B cell (primary cell): ENCODE measurements around the gene HMCN1. TPM values are rescaled to one million over a fixed set of nuclear protein-coding genes. Genes with fewer than 3 reads are reported as not detected.

Source experiments
- ATAC-seq: fragments of 200-7000 bp; cut with Tn5 transposase; one replicate; pipeline ENCODE4 v1.10.0; 2021; ENCODE audit warnings: low read depth, mild to moderate bottlenecking, moderate number of reproducible peaks, moderate library complexity
- CTCF ChIA-PET: fragments of 350-600 bp; sonication (Branson Sonifier 250); formaldehyde crosslinking; loops from one replicate; lab custom pipeline; 2021; ENCODE audit warnings: antibody characterized with exemption, inconsistent platforms; lab: Charles Lee
- POLR2A ChIA-PET: fragments of 350-600 bp; sonication (Branson Sonifier 250); formaldehyde crosslinking; loops from one replicate; lab custom pipeline; 2021; ENCODE audit warnings: antibody characterized with exemption; lab: Charles Lee
- DNase-seq: peaks from one replicate; pipeline ENCODE4 v3.0.0; 2013
- H2AFZ ChIP-seq: 2 replicates; pipeline ENCODE4 v1.6.1; 2012; ENCODE audit warnings: mild to moderate bottlenecking, low read depth, low read length; ENCODE audit not compliant: insufficient read depth, poor library complexity, severe bottlenecking
- H3K27ac ChIP-seq, 2 donors: 1 replicate in 1 of 2; 2 replicates in 1 of 2; pipeline ENCODE4 v1.5.1; 2012 to 2013; ENCODE audit warnings: low read length in 2 of 2, mild to moderate bottlenecking in 2 of 2, moderate library complexity in 1 of 2
- H3K27me3 ChIP-seq, 4 experiments: fragments of 200-600 bp in 1 of 4; sonication (generic) in 1 of 4; replicated peaks in 1 of 4; 1 replicate in 2 of 4; 2 replicates in 2 of 4; pipeline versions ENCODE4 v1.6.1 to v1.7.0; 2013 to 2016; ENCODE audit warnings: low read length in 3 of 4, mild to moderate bottlenecking in 2 of 4, mixed read lengths in 1 of 4, moderate library complexity in 1 of 4; ENCODE audit not compliant: insufficient read depth in 4 of 4, control insufficient read depth in 3 of 4; ENCODE audit errors: control extremely low read depth in 1 of 4
- H3K36me3 ChIP-seq, 2 experiments: replicated peaks in 1 of 2; 1 replicate in 1 of 2; 2 replicates in 1 of 2; pipeline versions ENCODE4 v1.6.1 to v1.7.1; 2013; ENCODE audit warnings: low read length in 1 of 2; ENCODE audit not compliant: insufficient read depth in 2 of 2, control insufficient read depth in 1 of 2; ENCODE audit errors: control extremely low read depth in 1 of 2, extremely low read depth in 1 of 2
- H3K4me1 ChIP-seq, 2 donors: fragments of 200-600 bp in 1 of 2; sonication (generic) in 1 of 2; 1 replicate in 1 of 2; 2 replicates in 1 of 2; pipeline versions ENCODE4 v1.5.1 to v1.6.1; 2013 to 2017; ENCODE audit warnings: low read length in 2 of 2; ENCODE audit not compliant: control insufficient read depth in 2 of 2, insufficient read depth in 2 of 2
- H3K4me2 ChIP-seq: replicated peaks from 2 replicates; pipeline ENCODE3; 2012; ENCODE audit warnings: mild to moderate bottlenecking, low read depth, low read length; ENCODE audit not compliant: poor library complexity, severe bottlenecking
- H3K4me3 ChIP-seq, 5 experiments: fragments of 200-600 bp in 1 of 5; sonication (generic) in 1 of 5; 1 replicate in 3 of 5; 2 replicates in 2 of 5; pipeline versions ENCODE4 v1.5.1 to v1.7.0; 2011 to 2016; ENCODE audit warnings: low read length in 4 of 5, mild to moderate bottlenecking in 4 of 5, low read depth in 2 of 5, control low read depth in 1 of 5, moderate library complexity in 1 of 5; ENCODE audit not compliant: insufficient read depth in 1 of 5; ENCODE audit errors: control extremely low read depth in 1 of 5, extremely low read depth in 1 of 5
- H3K79me2 ChIP-seq: fragments of 200-600 bp; sonication (generic); one replicate; pipeline ENCODE4 v1.6.0; 2016; ENCODE audit warnings: low read length; ENCODE audit not compliant: control insufficient read depth, insufficient read depth
- H3K9ac ChIP-seq: fragments of 200-600 bp; sonication (generic); 2 replicates; pipeline ENCODE4 v1.6.1; 2017; ENCODE audit warnings: mild to moderate bottlenecking, low read length, moderate library complexity
- H3K9me3 ChIP-seq, 3 donors: one replicate each; pipeline versions ENCODE4 v1.6.1 to v1.7.1; 2013; ENCODE audit warnings: low read length in 2 of 3; ENCODE audit not compliant: control insufficient read depth in 2 of 3, insufficient read depth in 1 of 3; ENCODE audit errors: control extremely low read depth in 1 of 3
- H4K20me1 ChIP-seq: 2 replicates; pipeline ENCODE4 v1.6.0; 2012; ENCODE audit warnings: mild to moderate bottlenecking, low read length; ENCODE audit not compliant: insufficient read depth, control insufficient read depth, poor library complexity, severe bottlenecking
- H3K27ac Mint-ChIP-seq: one replicate; pipeline ENCODE4 v1.8.0; 2021; ENCODE audit warnings: mixed read lengths
- H3K27me3 Mint-ChIP-seq: one replicate; pipeline ENCODE4 v1.8.0; 2021; ENCODE audit warnings: mixed read lengths
- H3K4me1 Mint-ChIP-seq: one replicate; pipeline ENCODE4 v1.8.0; 2021; ENCODE audit warnings: mixed read lengths
- H3K4me3 Mint-ChIP-seq: one replicate; pipeline ENCODE4 v1.8.0; 2021; ENCODE audit warnings: mixed read lengths
- H3K9me3 Mint-ChIP-seq: one replicate; pipeline ENCODE4 v1.8.0; 2022; ENCODE audit warnings: mixed read lengths; ENCODE audit not compliant: insufficient read depth
- EZH2 ChIP-seq: IDR thresholded peaks from 2 replicates; pipeline ENCODE4 v1.6.1; 2012; ENCODE audit warnings: borderline replicate concordance, low read depth, mild to moderate bottlenecking, moderate library complexity, low read length; ENCODE audit not compliant: insufficient read depth, poor library complexity, severe bottlenecking
- WGBS: methylation state at CpG from one replicate; pipeline ENCODE4 v1.1.5; 2013; ENCODE audit warnings: missing lambda C conversion rate; ENCODE audit not compliant: insufficient coverage; 5-methylcytosine and 5-hydroxymethylcytosine counted together
- intact Hi-C: fragments of 100-400 bp; cut with micrococcal nuclease; formaldehyde crosslinking; loops from one replicate; pipeline ENCODE4 v1.10.0; 2022
- polyA plus RNA-seq: library from polyadenylated mRNA; depleted of rRNA; stranded (reverse); fragments of >200 nt; gene quantifications from 2 replicates; pipeline ENCODE4 v1.2.3, GENCODE V29; 2012
- total RNA-seq, 2 donors: library from RNA; stranded (reverse); fragments of 120-200 nt in 1 of 2; gene quantifications; 1 replicate in 1 of 2; 2 replicates in 1 of 2; pipeline versions ENCODE4 v1.2.3 to v1.2.4, GENCODE V29; 2013 to 2022
- TF ChIP-seq, protein P1 (sequence below): fragments of 200-600 bp; IDR thresholded peaks from one replicate; pipeline ENCODE4 v1.8.0; 2022; ENCODE audit warnings: antibody characterized with exemption, mild to moderate bottlenecking

Gene HMCN1
- total and polyA plus RNA-seq, 2 donors (not counting 1 experiment from before 2014, with no cell fraction given), result not detected

DNA sequence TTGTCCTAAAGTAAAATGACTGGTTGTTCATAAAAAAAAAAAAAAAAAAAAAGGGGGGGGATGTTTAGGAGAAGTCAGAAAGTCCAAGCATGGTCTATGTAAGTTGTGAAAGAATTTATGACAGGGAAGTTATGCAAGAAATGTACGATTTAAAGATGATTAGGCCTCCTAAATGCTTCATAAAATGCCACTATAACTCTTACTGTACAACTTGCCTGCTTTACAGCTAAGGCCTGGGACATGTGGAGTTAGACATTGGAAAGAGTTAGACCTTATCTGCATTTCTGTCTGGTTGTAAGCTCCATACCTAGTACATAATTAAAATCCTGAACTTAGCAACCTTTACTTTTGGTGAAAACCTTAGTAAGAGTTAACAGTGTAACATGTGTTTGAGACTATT is 490.9 kb downstream of the HMCN1 start:
- Histone ChIP-seq H3K4me1 (no peaks in the 10 kb centered on the region), H4K20me1 (no peaks in the 10 kb centered on the region), H3K4me3 (no peak overlapping the region), H3K9me3 (no peaks in the 10 kb centered on the region), H3K27me3 (peaks cover 0 to 2% (median 0%) of the 10 kb centered on the region in 4 experiments), H3K4me2 (no peak overlapping the region), H2AFZ (no peak overlapping the region), H3K9ac (no peak overlapping the region), H3K79me2 (no peaks in the 10 kb centered on the region), H3K27ac (no peak overlapping the region), H3K36me3 (no peaks in the 10 kb centered on the region)
- intact Hi-C loops, result no loop called here
- Mint-ChIP-seq H3K27me3 (peaks cover 9% of the 10 kb centered on the region), H3K27ac (no peak overlapping the region), H3K4me1 (no peaks in the 10 kb centered on the region), H3K9me3 (peaks cover 3% of the 10 kb centered on the region), H3K4me3 (no peak overlapping the region)
- DNase-seq (no peak), ATAC-seq (no peak)
- CTCF ChIA-PET, result no interaction called here
- POLR2A ChIA-PET, result interaction anchor here (0.7 kb wide), 1 partner anchor 1364 kb away, joined by 4 read pairs; no protein-coding TSS in a partner anchor
- TF ChIP-seq, protein P1, sequence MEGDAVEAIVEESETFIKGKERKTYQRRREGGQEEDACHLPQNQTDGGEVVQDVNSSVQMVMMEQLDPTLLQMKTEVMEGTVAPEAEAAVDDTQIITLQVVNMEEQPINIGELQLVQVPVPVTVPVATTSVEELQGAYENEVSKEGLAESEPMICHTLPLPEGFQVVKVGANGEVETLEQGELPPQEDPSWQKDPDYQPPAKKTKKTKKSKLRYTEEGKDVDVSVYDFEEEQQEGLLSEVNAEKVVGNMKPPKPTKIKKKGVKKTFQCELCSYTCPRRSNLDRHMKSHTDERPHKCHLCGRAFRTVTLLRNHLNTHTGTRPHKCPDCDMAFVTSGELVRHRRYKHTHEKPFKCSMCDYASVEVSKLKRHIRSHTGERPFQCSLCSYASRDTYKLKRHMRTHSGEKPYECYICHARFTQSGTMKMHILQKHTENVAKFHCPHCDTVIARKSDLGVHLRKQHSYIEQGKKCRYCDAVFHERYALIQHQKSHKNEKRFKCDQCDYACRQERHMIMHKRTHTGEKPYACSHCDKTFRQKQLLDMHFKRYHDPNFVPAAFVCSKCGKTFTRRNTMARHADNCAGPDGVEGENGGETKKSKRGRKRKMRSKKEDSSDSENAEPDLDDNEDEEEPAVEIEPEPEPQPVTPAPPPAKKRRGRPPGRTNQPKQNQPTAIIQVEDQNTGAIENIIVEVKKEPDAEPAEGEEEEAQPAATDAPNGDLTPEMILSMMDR, result no peak
- no peak for TF ChIP-seq EZH2
- WGBS, result no CpG with 5 or more reads among the region's 1 CpG

DNA sequence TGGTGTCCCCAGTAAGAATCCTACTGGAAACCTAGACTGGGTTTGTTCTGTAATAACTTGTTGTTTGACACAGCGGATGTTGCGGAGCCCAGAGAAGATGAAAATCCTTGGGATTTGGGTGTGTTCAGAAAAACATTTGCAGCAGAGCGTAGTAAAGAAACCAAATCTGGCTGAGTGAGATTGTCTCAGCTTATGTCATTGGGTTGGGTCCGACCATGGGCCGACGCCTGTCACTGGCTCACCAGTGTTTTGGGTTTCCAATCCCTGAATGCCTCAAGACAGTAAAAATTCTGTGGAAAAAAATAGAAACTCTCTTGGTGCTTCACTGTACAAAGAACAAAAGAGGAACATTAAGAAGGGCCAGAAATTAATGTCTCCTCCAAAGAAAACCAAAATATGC is 494.6 kb downstream of the HMCN1 start:
- Histone ChIP-seq H3K79me2 (no peaks in the 10 kb centered on the region), H4K20me1 (no peaks in the 10 kb centered on the region), H3K27me3 (peaks cover 0 to 2% (median 0%) of the 10 kb centered on the region in 4 experiments), H2AFZ (no peak overlapping the region), H3K4me3 (no peak overlapping the region), H3K27ac (no peak overlapping the region), H3K4me1 (no peaks in the 10 kb centered on the region), H3K36me3 (no peaks in the 10 kb centered on the region), H3K9ac (no peak overlapping the region), H3K9me3 (no peaks in the 10 kb centered on the region), H3K4me2 (no peak overlapping the region)
- Mint-ChIP-seq H3K27ac (no peak overlapping the region), H3K9me3 (no peaks in the 10 kb centered on the region), H3K4me3 (no peak overlapping the region), H3K27me3 (peaks cover 4% of the 10 kb centered on the region), H3K4me1 (no peaks in the 10 kb centered on the region)
- ATAC-seq (no peak), DNase-seq (no peak)
- WGBS, result 98% methylated on average over 6 of the region's 6 CpGs
- TF ChIP-seq, protein P1, result no peak
- no peak for TF ChIP-seq EZH2
- intact Hi-C loops, result no loop called here
- ChIA-PET CTCF (no interaction called here), POLR2A (no interaction called here)
